ENCODE measurements around the gene DCANP1. TPM values are rescaled to one million over a fixed set of nuclear protein-coding genes. Genes with fewer than 3 reads are reported as not detected.

The DCANP1 gene
- polyA plus RNA-seq, 3 donors: 0.09 to 0.14 TPM; not detected in 1

- peak in 3 of 11 donors; percentile 19 to 25 (median 21) for DNase-seq (ENCODE audit: extremely low read depth in 1 of 11, low read depth in 9 of 11, low spot score in 4 of 11)
Measured at GRCh38 chr5:135398160-135398854, 48.8 kb downstream of the DCANP1 start.

GRCh38 chr5:135397084-135397483, 50.1 kb downstream of the DCANP1 start:
- no peak for DNase-seq (ENCODE audit: extremely low read depth in 1 of 11, low read depth in 9 of 11, low spot score in 4 of 11)

GRCh38 chr5:135396459-135397055, 50.6 kb downstream of the DCANP1 start:
- no peak for DNase-seq (ENCODE audit: extremely low read depth in 1 of 11, low read depth in 9 of 11, low spot score in 4 of 11)

- no peak for DNase-seq (ENCODE audit: extremely low read depth in 1 of 11, low read depth in 9 of 11, low spot score in 4 of 11)
Measured at GRCh38 chr5:135395866-135396265, 51.3 kb downstream of the DCANP1 start.

GRCh38 chr5:135395451-135395850, 51.7 kb downstream of the DCANP1 start:
- no peak for DNase-seq (ENCODE audit: extremely low read depth in 1 of 11, low read depth in 9 of 11, low spot score in 4 of 11)

Other genes with a start within 250 kb of the DCANP1 start
- 100 to 1,000 TPM; 217 to 227 (median 226) TPM for gene MACROH2A1, start 48.1 kb downstream of the DCANP1 start, polyA plus RNA-seq (ENCODE audit: insufficient read length in 3 of 3)
- gene TIFAB, start 5.0 kb upstream of the DCANP1 start, polyA plus RNA-seq (ENCODE audit: insufficient read length in 3 of 3): under 1 TPM; 0.14 to 0.24 (median 0.23) TPM
- not detected for gene NEUROG1, start 88.6 kb upstream of the DCANP1 start, polyA plus RNA-seq (ENCODE audit: insufficient read length in 3 of 3)
- 10 to 100 TPM; 21.2 to 47.8 (median 22.4) TPM for gene CXCL14, start 131.6 kb upstream of the DCANP1 start, polyA plus RNA-seq (ENCODE audit: insufficient read length in 3 of 3)

Data from renal cortex interstitium (tissue), 11 donors.